HEK293 (cell line): ENCODE measurements around the gene PTGES3L.

Experiments used
- ZBTB8A ChIP-seq: fragments of 450-650 bp; formaldehyde crosslinking; IDR thresholded peaks from 2 replicates; pipeline ENCODE4 v1.5.1; 2016; ENCODE audit warnings: missing biosample characterization, missing genetic modification characterization
- ZNF121 ChIP-seq: fragments of 450-650 bp; formaldehyde crosslinking; IDR thresholded peaks from 2 replicates; pipeline ENCODE4 v1.5.1; 2016; ENCODE audit warnings: missing biosample characterization, missing genetic modification characterization
- TF ChIP-seq, protein P1 (sequence below): fragments of 450-650 bp; formaldehyde crosslinking; IDR thresholded peaks from 2 replicates; pipeline ENCODE4 v1.5.1; 2016; ENCODE audit warnings: missing biosample characterization, missing genetic modification characterization
- TF ChIP-seq, protein P2 (sequence below): fragments of 450-650 bp; formaldehyde crosslinking; IDR thresholded peaks from 2 replicates; pipeline ENCODE4 v1.5.1; 2016; ENCODE audit warnings: missing biosample characterization, missing genetic modification characterization
- TF ChIP-seq, protein P3 (sequence below): fragments of 450-650 bp; formaldehyde crosslinking; IDR thresholded peaks from 2 replicates; pipeline ENCODE4 v1.5.1; 2016; ENCODE audit warnings: missing biosample characterization, missing genetic modification characterization, borderline replicate concordance
- TF ChIP-seq, protein P4 (sequence below): fragments of 450-650 bp; formaldehyde crosslinking; IDR thresholded peaks from 2 replicates; pipeline ENCODE4 v1.5.1; 2017; ENCODE audit warnings: missing biosample characterization, missing genetic modification characterization
- TF ChIP-seq, protein P5 (sequence below): fragments of 450-650 bp; formaldehyde crosslinking; IDR thresholded peaks from 2 replicates; pipeline ENCODE4 v1.5.1; 2016; ENCODE audit warnings: missing biosample characterization, missing genetic modification characterization
- TF ChIP-seq, protein P6 (sequence below): IDR thresholded peaks from 2 replicates; pipeline ENCODE4 v1.6.1; 2011; ENCODE audit warnings: mild to moderate bottlenecking, low read depth, low read length, borderline replicate concordance
- TF ChIP-seq, protein P7 (sequence below): fragments of 450-650 bp; formaldehyde crosslinking; IDR thresholded peaks from 2 replicates; pipeline ENCODE4 v1.5.1; 2016; ENCODE audit warnings: missing biosample characterization, missing genetic modification characterization
- TF ChIP-seq, protein P8 (sequence below): fragments of 450-650 bp; formaldehyde crosslinking; optimal IDR thresholded peaks from 2 replicates; pipeline ENCODE3; 2016; ENCODE audit warnings: missing biosample characterization, mild to moderate bottlenecking, missing genetic modification characterization

DNA sequence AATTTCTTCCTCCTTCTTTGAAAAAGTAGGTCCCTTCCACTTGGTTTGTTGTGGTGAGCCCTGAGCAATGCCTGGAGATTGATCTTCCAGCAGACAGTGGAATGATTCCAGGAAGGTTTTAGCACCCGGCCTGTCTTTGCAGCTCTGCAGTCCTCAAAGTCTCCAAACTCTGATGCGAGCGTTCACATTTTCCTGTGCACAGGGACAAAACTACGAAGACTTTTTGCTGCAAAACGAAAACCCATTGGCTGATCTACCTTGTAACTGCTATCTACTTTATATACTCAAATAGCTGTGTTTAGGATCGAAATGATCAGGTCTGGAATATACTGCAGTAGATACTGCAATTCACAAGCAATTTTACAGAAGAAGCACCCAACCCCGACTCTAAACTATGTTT, 57.6 kb downstream of the PTGES3L start:
- TF ChIP-seq, protein P1, sequence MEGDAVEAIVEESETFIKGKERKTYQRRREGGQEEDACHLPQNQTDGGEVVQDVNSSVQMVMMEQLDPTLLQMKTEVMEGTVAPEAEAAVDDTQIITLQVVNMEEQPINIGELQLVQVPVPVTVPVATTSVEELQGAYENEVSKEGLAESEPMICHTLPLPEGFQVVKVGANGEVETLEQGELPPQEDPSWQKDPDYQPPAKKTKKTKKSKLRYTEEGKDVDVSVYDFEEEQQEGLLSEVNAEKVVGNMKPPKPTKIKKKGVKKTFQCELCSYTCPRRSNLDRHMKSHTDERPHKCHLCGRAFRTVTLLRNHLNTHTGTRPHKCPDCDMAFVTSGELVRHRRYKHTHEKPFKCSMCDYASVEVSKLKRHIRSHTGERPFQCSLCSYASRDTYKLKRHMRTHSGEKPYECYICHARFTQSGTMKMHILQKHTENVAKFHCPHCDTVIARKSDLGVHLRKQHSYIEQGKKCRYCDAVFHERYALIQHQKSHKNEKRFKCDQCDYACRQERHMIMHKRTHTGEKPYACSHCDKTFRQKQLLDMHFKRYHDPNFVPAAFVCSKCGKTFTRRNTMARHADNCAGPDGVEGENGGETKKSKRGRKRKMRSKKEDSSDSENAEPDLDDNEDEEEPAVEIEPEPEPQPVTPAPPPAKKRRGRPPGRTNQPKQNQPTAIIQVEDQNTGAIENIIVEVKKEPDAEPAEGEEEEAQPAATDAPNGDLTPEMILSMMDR, result no peak
- TF ChIP-seq, protein P2, sequence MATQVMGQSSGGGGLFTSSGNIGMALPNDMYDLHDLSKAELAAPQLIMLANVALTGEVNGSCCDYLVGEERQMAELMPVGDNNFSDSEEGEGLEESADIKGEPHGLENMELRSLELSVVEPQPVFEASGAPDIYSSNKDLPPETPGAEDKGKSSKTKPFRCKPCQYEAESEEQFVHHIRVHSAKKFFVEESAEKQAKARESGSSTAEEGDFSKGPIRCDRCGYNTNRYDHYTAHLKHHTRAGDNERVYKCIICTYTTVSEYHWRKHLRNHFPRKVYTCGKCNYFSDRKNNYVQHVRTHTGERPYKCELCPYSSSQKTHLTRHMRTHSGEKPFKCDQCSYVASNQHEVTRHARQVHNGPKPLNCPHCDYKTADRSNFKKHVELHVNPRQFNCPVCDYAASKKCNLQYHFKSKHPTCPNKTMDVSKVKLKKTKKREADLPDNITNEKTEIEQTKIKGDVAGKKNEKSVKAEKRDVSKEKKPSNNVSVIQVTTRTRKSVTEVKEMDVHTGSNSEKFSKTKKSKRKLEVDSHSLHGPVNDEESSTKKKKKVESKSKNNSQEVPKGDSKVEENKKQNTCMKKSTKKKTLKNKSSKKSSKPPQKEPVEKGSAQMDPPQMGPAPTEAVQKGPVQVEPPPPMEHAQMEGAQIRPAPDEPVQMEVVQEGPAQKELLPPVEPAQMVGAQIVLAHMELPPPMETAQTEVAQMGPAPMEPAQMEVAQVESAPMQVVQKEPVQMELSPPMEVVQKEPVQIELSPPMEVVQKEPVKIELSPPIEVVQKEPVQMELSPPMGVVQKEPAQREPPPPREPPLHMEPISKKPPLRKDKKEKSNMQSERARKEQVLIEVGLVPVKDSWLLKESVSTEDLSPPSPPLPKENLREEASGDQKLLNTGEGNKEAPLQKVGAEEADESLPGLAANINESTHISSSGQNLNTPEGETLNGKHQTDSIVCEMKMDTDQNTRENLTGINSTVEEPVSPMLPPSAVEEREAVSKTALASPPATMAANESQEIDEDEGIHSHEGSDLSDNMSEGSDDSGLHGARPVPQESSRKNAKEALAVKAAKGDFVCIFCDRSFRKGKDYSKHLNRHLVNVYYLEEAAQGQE (tag by site-specific recombination), result no peak
- TF ChIP-seq, protein P3, sequence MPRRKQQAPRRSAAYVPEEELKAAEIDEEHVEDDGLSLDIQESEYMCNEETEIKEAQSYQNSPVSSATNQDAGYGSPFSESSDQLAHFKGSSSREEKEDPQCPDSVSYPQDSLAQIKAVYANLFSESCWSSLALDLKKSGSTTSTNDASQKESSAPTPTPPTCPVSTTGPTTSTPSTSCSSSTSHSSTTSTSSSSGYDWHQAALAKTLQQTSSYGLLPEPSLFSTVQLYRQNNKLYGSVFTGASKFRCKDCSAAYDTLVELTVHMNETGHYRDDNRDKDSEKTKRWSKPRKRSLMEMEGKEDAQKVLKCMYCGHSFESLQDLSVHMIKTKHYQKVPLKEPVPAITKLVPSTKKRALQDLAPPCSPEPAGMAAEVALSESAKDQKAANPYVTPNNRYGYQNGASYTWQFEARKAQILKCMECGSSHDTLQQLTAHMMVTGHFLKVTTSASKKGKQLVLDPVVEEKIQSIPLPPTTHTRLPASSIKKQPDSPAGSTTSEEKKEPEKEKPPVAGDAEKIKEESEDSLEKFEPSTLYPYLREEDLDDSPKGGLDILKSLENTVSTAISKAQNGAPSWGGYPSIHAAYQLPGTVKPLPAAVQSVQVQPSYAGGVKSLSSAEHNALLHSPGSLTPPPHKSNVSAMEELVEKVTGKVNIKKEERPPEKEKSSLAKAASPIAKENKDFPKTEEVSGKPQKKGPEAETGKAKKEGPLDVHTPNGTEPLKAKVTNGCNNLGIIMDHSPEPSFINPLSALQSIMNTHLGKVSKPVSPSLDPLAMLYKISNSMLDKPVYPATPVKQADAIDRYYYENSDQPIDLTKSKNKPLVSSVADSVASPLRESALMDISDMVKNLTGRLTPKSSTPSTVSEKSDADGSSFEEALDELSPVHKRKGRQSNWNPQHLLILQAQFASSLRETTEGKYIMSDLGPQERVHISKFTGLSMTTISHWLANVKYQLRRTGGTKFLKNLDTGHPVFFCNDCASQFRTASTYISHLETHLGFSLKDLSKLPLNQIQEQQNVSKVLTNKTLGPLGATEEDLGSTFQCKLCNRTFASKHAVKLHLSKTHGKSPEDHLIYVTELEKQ (tag by site-specific recombination), result no peak
- TF ChIP-seq, protein P4, sequence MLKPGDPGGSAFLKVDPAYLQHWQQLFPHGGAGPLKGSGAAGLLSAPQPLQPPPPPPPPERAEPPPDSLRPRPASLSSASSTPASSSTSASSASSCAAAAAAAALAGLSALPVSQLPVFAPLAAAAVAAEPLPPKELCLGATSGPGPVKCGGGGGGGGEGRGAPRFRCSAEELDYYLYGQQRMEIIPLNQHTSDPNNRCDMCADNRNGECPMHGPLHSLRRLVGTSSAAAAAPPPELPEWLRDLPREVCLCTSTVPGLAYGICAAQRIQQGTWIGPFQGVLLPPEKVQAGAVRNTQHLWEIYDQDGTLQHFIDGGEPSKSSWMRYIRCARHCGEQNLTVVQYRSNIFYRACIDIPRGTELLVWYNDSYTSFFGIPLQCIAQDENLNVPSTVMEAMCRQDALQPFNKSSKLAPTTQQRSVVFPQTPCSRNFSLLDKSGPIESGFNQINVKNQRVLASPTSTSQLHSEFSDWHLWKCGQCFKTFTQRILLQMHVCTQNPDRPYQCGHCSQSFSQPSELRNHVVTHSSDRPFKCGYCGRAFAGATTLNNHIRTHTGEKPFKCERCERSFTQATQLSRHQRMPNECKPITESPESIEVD (tag by site-specific recombination), result no peak
- TF ChIP-seq, protein P5, sequence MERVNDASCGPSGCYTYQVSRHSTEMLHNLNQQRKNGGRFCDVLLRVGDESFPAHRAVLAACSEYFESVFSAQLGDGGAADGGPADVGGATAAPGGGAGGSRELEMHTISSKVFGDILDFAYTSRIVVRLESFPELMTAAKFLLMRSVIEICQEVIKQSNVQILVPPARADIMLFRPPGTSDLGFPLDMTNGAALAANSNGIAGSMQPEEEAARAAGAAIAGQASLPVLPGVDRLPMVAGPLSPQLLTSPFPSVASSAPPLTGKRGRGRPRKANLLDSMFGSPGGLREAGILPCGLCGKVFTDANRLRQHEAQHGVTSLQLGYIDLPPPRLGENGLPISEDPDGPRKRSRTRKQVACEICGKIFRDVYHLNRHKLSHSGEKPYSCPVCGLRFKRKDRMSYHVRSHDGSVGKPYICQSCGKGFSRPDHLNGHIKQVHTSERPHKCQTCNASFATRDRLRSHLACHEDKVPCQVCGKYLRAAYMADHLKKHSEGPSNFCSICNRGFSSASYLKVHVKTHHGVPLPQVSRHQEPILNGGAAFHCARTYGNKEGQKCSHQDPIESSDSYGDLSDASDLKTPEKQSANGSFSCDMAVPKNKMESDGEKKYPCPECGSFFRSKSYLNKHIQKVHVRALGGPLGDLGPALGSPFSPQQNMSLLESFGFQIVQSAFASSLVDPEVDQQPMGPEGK (tag by site-specific recombination), result no peak
- TF ChIP-seq, protein P6, sequence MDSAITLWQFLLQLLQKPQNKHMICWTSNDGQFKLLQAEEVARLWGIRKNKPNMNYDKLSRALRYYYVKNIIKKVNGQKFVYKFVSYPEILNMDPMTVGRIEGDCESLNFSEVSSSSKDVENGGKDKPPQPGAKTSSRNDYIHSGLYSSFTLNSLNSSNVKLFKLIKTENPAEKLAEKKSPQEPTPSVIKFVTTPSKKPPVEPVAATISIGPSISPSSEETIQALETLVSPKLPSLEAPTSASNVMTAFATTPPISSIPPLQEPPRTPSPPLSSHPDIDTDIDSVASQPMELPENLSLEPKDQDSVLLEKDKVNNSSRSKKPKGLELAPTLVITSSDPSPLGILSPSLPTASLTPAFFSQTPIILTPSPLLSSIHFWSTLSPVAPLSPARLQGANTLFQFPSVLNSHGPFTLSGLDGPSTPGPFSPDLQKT, result no peak
- TF ChIP-seq, protein P7, sequence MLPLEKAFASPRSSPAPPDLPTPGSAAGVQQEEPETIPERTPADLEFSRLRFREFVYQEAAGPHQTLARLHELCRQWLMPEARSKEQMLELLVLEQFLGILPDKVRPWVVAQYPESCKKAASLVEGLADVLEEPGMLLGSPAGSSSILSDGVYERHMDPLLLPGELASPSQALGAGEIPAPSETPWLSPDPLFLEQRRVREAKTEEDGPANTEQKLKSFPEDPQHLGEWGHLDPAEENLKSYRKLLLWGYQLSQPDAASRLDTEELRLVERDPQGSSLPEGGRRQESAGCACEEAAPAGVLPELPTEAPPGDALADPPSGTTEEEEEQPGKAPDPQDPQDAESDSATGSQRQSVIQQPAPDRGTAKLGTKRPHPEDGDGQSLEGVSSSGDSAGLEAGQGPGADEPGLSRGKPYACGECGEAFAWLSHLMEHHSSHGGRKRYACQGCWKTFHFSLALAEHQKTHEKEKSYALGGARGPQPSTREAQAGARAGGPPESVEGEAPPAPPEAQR (tag by site-specific recombination), result no peak
- no peak for TF ChIP-seq ZNF121
- TF ChIP-seq, protein P8, sequence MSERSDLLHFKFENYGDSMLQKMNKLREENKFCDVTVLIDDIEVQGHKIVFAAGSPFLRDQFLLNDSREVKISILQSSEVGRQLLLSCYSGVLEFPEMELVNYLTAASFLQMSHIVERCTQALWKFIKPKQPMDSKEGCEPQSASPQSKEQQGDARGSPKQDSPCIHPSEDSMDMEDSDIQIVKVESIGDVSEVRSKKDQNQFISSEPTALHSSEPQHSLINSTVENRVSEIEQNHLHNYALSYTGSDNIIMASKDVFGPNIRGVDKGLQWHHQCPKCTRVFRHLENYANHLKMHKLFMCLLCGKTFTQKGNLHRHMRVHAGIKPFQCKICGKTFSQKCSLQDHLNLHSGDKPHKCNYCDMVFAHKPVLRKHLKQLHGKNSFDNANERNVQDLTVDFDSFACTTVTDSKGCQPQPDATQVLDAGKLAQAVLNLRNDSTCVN, result no peak
- no peak for TF ChIP-seq ZBTB8A
